IPS DF 4.7 (cell line): ENCODE measurements around the gene RASL11B.

Source experiments
- DNase-seq: peaks from one replicate; pipeline ENCODE4 v3.0.0-alpha.2; 2013; ENCODE audit warnings: low spot score; ENCODE audit errors: extremely low read depth

Gene RASL11B

GRCh38 chr4:52873861-52874343 lies 11.8 kb downstream of the RASL11B start:
- peak; percentile 91 for DNase-seq

DNA sequence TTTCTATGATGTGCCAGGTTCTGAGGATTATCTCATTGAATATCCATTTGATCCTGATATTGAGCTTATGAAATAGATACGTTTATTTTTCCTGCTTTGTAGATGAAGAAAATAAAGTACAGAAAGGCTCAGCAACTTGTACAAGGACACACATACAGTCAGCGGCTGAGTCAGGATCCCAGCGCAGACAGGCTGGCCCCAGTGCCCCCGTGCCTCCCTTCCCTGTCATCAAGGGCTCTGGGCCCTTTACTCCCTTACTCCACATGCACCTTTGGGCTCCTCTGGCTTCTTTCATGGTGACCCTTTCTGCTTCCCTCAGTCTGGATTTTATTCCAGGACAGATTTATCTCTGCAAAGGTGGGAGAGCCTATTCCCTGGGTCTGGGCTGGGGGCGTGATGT lies 12.8 kb downstream of the RASL11B start:
- no peak for DNase-seq

DNA sequence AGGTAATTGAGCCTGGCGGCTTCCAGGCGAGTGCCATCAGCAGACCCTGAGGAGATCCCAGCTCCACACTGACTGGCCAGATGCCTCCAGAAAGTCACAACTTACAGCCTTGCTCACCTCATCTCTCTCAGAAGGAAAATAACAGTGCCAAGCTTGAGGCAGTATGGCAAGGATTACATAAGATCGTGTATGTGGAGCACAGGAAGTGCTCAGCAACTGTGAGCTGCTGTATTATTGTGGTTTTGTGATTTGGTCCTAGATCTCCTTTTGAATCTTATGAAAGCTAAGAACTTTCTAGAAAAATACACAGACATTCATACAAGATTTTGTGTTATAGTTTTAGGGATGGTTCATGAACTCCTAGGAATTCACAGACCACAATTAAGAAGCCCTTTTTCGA lies 14.0 kb downstream of the RASL11B start:
- no peak for DNase-seq

- DNase-seq, result no peak
Measured at GRCh38 chr4:52877036-52877435, 14.9 kb downstream of the RASL11B start.

- DNase-seq, result no peak
Measured at GRCh38 chr4:52877694-52878093, 15.6 kb downstream of the RASL11B start.

DNA sequence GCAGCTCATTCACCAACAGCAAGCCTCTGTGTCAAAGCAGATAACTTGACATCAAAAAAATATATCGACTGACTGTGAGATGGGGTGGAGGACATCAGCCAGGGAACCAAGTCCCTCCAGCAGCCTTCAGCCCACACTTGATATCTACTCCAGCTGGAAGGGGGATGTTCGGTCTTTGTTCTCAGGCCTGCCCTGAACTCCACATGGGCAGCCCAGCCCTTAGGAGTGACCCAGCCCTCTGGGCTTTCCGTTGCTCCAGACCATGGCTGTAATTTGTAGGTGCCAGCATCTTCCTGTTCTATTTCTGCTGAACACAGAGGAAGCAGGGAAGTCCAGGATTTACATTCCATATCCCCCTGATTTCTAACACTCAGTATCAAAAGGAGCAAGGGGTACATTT lies 17.4 kb downstream of the RASL11B start:
- no peak for DNase-seq

DNA sequence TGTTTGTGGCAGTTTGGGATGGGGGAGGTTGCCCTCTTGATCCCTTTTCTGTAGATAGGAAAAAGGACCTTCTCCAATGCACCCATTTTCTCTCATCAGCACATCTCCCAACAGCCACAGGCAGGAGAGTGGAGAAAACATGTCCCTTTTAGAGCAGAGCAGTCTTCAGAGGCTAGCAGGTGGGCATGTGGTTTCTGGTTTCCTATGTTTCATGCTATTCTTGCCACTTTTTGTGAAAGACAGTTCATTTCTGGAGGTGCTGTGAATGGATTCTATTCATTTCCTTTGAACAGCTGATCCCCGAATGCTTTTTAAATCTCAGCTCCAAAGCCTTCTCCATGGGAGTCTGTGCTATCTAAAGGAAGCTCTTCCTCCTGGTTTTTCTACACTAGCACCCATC lies 18.9 kb downstream of the RASL11B start:
- no peak for DNase-seq

DNA sequence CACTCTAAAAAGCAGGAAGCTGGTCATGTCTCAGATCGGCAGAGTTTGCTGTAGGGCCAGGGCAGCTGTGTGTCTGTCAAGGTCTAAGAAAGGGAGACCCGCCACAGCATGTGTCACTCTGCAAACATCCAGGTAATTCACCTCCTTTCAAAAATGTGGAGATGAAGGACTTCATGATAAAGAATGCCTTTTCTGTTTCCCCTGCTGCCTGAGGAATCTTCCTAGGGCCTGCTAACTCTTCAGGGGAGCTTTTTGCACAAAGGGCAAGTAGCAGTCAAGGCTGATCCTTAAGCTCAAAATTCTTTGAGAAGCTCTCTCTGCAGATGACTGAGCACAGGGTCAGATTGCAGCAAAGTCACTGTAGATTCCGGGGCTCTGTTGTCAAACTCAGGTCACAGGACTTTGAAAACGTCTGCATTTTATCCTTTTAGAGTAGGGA lies 21.1 kb downstream of the RASL11B start:
- no peak for DNase-seq

DNA sequence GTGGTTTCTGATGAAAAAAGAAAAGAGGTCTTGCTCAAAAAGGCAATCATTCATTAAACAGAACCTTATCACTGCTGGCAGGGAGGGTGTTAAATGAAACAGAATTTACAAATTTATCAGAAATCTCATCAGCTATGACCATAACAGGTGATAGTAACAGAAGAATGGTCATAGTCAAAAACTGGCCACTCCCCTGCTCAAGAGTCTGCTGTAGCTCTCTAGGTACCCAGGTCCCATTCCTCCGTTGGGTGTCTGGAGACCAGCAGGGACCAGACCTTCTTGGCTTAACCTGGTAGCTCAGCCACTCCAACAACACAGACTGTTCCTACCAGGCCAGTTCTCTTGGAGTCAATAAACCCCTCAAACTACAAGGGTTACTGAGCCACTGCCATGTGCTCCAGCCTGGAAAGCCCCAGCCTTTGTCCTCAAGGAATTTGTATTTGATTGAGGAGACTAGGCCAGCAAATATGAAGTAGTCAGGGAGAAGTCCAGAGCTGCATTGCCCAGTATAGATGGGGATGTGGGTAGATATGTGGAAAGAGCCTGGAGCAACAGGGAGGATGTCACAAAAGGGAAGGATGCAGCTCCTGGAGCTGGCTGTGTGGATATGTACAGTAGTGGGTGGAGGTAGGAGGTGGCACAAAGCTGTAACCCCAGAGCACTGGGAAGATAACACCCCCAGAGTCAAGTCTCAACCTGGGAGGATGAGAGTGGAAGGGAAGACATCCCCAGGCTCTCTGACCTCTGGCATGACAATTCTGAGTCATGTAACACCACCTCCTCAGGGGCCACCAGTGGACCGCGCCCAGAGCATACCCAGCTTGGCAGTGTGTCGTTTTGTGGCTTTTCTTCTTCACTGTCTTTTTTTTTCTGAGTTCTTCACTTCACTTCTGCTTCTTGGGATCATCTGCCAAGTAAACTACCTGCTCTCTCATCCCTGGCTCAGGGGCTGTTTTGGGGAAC lies 21.9 kb downstream of the RASL11B start:
- DNase-seq, result no peak

GRCh38 chr4:52884994-52885393 lies 22.9 kb downstream of the RASL11B start:
- DNase-seq, result no peak

DNA sequence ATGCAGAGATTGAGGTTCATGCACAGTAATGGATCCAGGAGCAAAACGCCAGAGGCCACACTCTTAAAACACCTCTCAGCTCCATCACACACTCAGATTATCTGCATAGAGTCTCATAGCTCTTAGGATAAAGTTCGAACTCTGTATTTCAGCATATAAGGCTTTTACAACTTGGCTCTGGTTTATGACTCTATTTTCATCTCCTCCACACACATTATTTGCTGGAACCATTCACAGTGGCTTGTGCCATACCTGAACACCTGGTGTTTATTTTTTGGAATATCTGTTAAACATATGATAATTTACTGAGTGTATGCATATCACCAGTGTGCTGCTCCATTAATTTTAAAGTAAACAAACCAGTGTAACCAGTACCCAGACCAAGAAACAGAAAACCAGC lies 27.2 kb downstream of the RASL11B start:
- no peak for DNase-seq

DNA sequence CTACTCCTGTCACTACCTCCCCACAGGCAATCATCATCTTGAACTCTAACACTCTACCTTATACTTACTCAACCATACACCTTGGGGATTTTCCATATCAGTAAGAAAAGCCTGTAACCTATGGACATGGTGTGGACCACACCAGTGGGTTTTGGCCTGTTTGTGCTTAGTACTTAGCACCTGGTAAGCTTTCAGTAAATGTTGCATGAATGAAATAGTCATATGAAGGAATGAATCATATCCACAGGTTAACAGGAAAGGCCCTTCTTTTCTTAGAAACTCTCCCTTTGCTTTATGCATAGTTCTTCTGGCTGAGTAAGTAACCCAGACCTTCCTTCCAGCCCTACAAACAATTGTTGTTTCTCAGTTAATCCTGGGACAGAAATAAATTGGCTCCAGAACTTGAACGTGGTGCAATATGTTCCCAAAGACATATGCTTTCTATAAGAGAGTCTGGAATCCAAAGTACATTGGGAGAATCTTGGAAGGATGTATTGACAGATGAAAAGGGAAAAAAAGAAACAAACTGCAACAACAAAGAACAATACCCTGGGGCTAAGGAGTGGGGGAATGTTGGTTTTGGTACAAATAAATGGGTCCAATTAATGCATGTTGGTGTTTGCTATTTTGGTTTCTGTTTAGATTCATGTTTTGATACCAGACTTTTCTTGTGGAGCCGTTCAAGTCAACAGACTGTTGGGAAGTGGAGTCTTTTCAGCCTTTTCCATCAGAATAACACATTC lies 27.8 kb downstream of the RASL11B start:
- no peak for DNase-seq

DNA sequence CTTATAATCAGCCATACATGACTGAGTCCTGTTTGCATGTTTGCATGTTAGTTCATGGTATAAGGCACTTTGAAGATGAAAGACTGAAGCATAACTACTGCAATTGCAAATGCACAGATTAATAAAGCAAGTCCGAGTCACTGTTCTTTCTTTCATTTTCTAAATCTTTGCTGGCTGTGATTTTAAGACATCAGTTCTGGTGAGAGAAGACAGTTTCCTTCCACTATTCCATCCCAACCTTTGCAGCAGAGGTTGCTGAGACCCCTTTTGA lies 28.3 kb downstream of the RASL11B start:
- no peak for DNase-seq

GRCh38 chr4:52891743-52892142 lies 29.6 kb downstream of the RASL11B start:
- no peak for DNase-seq

GRCh38 chr4:52892880-52893279 lies 30.8 kb downstream of the RASL11B start:
- no peak for DNase-seq

GRCh38 chr4:52894443-52894842 lies 32.3 kb downstream of the RASL11B start:
- DNase-seq, result no peak

- DNase-seq, result no peak
Measured at GRCh38 chr4:52903273-52903672, 41.2 kb downstream of the RASL11B start.

DNA sequence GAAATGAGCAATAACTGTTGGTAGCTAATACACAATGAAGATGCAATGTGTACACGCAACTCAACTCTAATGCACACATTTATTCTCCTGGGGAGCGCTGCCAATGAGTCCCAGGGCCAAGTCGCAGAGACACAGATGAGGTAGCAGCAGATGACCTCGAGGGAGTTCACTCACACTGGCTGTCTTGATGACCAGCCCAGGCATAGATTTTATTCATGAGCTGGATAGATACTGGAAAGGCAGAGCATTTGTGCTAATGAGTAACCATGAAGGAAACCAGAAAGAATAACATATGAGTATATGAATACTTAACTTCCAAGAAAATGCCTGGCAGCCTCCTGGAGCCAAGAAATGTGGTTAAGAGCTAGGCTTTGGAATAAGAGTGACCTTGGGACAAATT lies 42.3 kb downstream of the RASL11B start:
- no peak for DNase-seq

- no peak for DNase-seq
Measured at GRCh38 chr4:52907510-52907909, 45.4 kb downstream of the RASL11B start.

DNA sequence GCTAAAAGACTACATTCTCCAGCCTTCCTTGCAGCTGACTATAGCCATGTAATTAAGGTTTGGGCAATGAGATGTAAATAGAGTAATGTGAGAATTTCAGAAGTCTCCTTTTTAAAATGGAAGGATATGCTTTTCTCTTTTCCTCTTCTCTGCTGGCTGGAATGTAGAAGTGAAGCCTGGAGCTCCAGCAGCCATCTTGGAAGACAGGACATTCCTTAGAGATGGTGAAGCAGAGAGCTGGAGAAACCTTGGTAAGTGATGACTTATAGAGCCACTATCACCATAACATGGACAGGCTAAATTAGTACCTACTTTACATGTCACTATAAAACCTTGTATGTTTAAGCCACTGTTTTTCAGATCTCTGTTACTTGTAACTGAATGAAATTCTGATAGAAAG lies 48.0 kb downstream of the RASL11B start:
- DNase-seq, result no peak

DNA sequence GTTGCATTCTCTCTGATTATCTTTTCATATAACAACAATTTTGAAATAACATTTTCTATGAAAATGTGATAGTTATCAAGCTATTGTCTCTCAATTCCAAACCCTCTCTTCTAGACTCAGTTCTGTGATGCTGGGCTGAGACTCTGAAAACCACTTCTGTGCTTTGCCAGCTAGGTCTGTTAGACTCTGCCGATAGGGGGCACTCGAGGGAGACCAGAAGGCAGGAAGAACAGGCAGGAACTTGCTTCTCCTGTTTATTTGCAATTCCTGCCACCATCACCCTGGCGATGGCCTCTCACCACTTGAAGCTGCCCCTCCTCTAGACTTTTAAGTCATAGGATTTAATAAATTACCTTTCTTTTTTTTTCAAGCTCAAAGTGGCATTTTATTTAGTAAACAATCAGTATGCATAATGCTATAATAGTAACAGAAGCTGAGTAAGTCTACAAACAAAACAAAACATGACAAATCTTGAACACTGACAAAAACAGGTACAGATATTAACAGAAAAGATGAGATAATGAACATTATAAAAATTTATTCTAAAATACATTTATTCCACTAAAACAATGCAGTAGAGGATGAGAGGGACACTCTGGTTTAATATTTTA lies 49.7 kb downstream of the RASL11B start:
- DNase-seq, result peak; percentile 84

GRCh38 chr4:52912608-52913007 lies 50.5 kb downstream of the RASL11B start:
- no peak for DNase-seq
